ENCODE measurements around the gene KLHL7.

The KLHL7 gene, protein sequence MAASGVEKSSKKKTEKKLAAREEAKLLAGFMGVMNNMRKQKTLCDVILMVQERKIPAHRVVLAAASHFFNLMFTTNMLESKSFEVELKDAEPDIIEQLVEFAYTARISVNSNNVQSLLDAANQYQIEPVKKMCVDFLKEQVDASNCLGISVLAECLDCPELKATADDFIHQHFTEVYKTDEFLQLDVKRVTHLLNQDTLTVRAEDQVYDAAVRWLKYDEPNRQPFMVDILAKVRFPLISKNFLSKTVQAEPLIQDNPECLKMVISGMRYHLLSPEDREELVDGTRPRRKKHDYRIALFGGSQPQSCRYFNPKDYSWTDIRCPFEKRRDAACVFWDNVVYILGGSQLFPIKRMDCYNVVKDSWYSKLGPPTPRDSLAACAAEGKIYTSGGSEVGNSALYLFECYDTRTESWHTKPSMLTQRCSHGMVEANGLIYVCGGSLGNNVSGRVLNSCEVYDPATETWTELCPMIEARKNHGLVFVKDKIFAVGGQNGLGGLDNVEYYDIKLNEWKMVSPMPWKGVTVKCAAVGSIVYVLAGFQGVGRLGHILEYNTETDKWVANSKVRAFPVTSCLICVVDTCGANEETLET

GRCh38 chr7:23105644-23106056 lies at the start of gene KLHL7:
KLHL7 (plus strand) TSS chr7:23105785; CDS start chr7:23106027, 242 bp downstream.
- intact Hi-C loops (cut with DNase I), result loop anchor here (2.0 to 10.0 kb wide), 3 partner anchors 75 to 427 kb away; partner anchors contain the start of genes HYCC1 and TRA2A
- DNase-seq, result peak; percentile 94 to 99 (median 97)

DNA sequence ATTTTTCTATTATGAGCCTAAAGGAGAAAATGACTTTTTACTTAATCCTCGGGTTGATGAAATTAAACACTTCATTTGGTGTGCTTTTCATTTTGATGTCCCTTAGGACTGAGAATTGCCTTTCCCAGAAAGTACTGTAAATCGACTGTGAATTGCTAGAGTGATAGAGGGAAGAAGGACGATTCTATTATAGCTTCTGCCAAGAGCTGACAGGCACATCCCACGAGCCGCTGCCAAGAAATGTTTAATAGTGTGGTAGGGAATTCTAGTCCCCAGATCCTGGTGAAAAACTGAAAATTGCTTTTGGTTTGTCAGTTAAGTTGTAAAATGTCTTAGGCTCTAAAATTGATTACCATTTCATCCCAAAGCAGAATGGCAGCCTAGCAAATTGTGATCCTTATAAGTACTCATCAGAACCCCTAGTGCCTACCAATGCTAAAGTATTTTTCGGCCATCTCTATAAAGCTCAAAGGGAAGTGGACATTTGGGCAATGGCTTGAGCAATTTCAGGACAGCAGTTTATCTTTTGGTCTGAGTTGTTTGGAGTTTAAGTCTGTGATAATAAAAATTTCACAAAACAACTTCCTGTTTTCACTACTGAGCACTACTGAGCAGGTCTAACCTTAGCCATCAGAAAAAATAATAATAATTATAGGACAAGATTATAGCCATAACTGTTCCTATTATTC lies 47.0 kb upstream of the KLHL7 start:
- intact Hi-C loops (cut with DNase I), result loop anchor here (5.0 to 10.0 kb wide), 2 partner anchors 46 to 334 kb away; partner anchors contain the start of genes HYCC1 and IL6
- peak in 1 of 10 donors; percentile 43 for DNase-seq

- intact Hi-C loops (cut with DNase I), result no loop called here
- no peak for DNase-seq
These were observed 44.3 kb upstream of the KLHL7 start for GRCh38 chr7:23061327-23061726.

- intact Hi-C loops (cut with DNase I), result no loop called here
- DNase-seq, result peak in 2 of 10 donors; percentile 72 to 82
These were observed 43.1 kb upstream of the KLHL7 start for GRCh38 chr7:23062452-23062851.

GRCh38 chr7:23065974-23066373 lies 39.6 kb upstream of the KLHL7 start:
- intact Hi-C loops (cut with DNase I), result no loop called here

GRCh38 chr7:23067271-23067670 lies 38.3 kb upstream of the KLHL7 start:
- intact Hi-C loops (cut with DNase I), result no loop called here
- no peak for DNase-seq

More at GRCh38 chr7:23065974-23066373, 39.6 kb upstream of the KLHL7 start:
- DNase-seq, result no peak

- DNase-seq, result no peak
These were observed 33.5 kb upstream of the KLHL7 start for GRCh38 chr7:23072048-23072447.

GRCh38 chr7:23072922-23073321 lies 32.7 kb upstream of the KLHL7 start:
- intact Hi-C loops (cut with DNase I), result no loop called here
- no peak for DNase-seq

More at GRCh38 chr7:23072048-23072447, 33.5 kb upstream of the KLHL7 start:
- intact Hi-C loops (cut with DNase I), result no loop called here

GRCh38 chr7:23074443-23075261 lies 30.9 kb upstream of the KLHL7 start:
- intact Hi-C loops (cut with DNase I), result no loop called here

GRCh38 chr7:23075571-23075970 lies 30.0 kb upstream of the KLHL7 start:
- DNase-seq, result no peak
- intact Hi-C loops (cut with DNase I), result no loop called here

More at GRCh38 chr7:23074443-23075261, 30.9 kb upstream of the KLHL7 start:
- no peak for DNase-seq

GRCh38 chr7:23076772-23077171 lies 28.8 kb upstream of the KLHL7 start:
- DNase-seq, result no peak
- intact Hi-C loops (cut with DNase I), result no loop called here

DNA sequence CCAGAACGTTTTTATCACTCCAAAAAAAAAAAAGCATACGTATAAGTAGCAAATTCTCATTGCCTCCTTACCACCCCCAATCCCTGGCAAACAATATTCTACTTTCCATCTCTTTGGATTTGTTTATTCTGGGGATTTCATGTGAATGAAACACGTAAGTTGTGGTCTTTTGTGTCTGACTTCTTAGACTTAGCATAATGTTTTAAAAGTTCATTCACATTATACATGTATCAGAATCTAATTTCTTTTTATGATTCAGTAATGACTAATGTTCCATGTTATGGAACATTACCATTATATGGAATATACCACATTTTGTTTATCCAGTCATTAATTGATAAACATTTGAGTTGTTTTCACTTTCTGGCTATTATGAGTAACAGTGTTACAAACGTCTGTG lies 12.5 kb upstream of the KLHL7 start:
- intact Hi-C loops (cut with DNase I), result no loop called here

GRCh38 chr7:23093546-23093945 lies 12.0 kb upstream of the KLHL7 start:
- intact Hi-C loops (cut with DNase I), result no loop called here
- DNase-seq, result no peak

More for the DNA sequence above, 12.5 kb upstream of the KLHL7 start:
- DNase-seq, result no peak

DNA sequence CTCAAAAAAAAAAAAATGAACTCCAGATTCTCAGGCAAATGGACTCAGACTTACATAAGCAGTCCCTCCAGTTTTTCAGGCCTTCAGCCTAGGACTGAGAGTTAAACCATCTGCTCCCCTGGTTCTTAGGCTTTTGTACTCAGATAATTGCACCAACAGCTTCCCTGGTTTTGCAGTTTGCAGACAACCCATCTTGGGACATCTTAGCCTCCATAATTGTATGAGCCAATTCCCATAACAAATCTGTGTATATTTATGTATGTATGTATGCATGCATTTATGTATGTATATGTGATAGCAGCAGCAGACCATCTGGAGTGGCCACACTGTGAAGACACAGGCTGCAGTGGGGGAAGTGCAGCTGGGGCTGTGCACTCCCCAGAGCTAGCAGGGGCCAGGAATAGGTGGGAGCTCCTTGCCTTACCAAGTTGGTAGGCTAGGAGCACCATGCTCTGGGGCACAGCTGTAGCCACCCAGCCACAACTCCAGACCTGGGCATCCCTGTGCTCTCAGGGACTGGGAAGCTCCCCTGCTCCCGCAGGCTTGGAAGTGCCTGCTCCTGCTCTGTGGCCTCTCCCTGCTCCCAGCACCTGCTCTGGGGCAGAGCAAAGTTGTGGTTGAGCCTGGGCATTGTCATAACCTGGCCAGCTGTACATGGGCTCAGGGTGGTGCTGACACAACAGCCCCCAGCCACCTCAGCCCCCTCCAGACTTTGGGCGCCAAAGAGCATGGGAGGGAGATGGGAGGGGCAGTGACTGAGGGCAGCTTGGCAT lies 8.9 kb upstream of the KLHL7 start:
- intact Hi-C loops (cut with DNase I), result no loop called here
- peak in 1 of 10 donors; percentile 80 for DNase-seq

- intact Hi-C loops (cut with DNase I), result no loop called here
These were observed 7.6 kb upstream of the KLHL7 start for GRCh38 chr7:23098029-23098428.

DNA sequence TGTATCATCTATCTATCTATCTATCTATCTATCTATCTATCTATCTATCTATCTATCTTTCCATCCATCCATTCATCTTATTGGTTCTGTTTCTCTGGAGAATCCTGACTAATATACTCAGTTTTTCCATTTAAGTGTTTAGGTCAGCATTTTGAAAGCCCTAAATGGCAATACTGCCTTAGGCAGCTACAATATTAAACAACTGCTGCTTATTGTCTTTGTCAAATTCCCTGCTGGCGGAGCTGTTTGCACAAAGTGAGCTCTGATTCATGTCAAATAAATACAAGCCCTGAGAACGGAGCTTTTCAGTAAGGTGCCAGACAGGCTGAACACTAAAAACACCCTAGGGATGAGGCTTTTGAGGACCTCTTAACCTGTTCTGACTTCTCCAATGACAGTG lies 7.1 kb upstream of the KLHL7 start:
- intact Hi-C loops (cut with DNase I), result no loop called here
- DNase-seq, result no peak

More at GRCh38 chr7:23098029-23098428, 7.6 kb upstream of the KLHL7 start:
- peak in 1 of 10 donors; percentile 77 for DNase-seq

- no peak for DNase-seq
- intact Hi-C loops (cut with DNase I), result loop anchor here (10.0 kb wide), 1 partner anchor 86 kb away; the partner anchor contains the start of gene HYCC1
These were observed 4.9 kb upstream of the KLHL7 start for GRCh38 chr7:23100697-23101096.

DNA sequence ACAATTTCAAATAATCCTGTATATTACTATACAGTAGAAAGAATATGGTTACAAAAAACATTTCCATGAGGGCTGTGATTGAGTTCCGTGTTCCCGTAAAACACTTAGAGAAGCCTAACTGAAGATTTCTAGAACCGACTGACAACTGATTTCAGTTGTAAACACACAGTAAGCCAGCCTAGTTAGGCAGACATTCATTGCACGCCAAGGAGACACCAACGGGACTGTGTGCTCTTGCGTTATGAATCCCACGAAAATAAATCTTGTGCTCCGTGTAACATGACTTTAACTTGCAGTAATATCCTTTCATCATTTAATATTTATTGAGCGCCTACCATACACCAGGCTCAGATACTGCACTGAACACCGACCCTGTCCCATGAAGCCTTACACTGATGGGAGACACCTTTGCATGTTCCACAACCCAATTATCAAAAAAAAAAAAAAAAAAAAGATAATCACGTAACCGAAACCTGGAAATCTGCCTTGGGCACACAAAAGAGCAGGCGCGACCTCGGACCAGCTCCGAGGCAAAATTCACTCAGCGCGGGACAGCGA lies 420 bp upstream of the KLHL7 start:
- intact Hi-C loops (cut with DNase I), result loop anchor here (2.0 to 10.0 kb wide), 3 partner anchors 76 to 427 kb away; partner anchors contain the start of genes HYCC1 and TRA2A
- DNase-seq, result no peak
